OCI-LY7 (cell line): ENCODE data around the gene ZNF500. TPM values are rescaled to one million over a fixed set of nuclear protein-coding genes. Genes with fewer than 3 reads are reported as not detected.
A peak's percentile ranks its signal among the peaks of the same experiment; 100 is the strongest.

ENCODE experiments used
- BruUV-seq: library from RNA; stranded (reverse); fragments of 400-500 nt; replicated peaks from 2 replicates; lab custom pipeline; 2021; lab: Mats Ljungman, UMichigan
- CTCF ChIA-PET: fragments of 300-600 bp; sonication (Branson Sonifier 250); formaldehyde crosslinking; loops from one replicate; lab custom pipeline; 2022; ENCODE audit warnings: antibody characterized with exemption; ENCODE audit not compliant: unreplicated experiment; lab: Charles Lee
- POLR2A ChIA-PET: fragments of 300-600 bp; sonication (Branson Sonifier 250); formaldehyde crosslinking; loops from one replicate; lab custom pipeline; 2022; ENCODE audit warnings: antibody characterized with exemption; lab: Charles Lee
- DNase-seq: peaks from one replicate; pipeline ENCODE4 v3.0.0-alpha.2; 2015; ENCODE audit warnings: low spot score
- H2AFZ ChIP-seq: fragments of 200-600 bp; sonication (generic), shearing (Covaris generic); 2 replicates; pipeline ENCODE4 v1.6.1; 2014; ENCODE audit warnings: mild to moderate bottlenecking, antibody characterized with exemption, low read length, moderate library complexity
- H3K27ac ChIP-seq: fragments of 200-600 bp; sonication (generic); 2 replicates; pipeline ENCODE4 v1.5.1; 2014; ENCODE audit warnings: mixed run types, low read depth, mild to moderate bottlenecking, moderate library complexity, low read length, inconsistent platforms; ENCODE audit not compliant: poor library complexity, severe bottlenecking
- H3K36me3 ChIP-seq: fragments of 200-600 bp; sonication (generic); 2 replicates; pipeline ENCODE4 v1.6.1; 2014; ENCODE audit warnings: mild to moderate bottlenecking, antibody characterized with exemption, low read length, moderate library complexity, mixed read lengths; ENCODE audit not compliant: insufficient read depth
- H3K4me1 ChIP-seq: fragments of 200-600 bp; sonication (generic); 2 replicates; pipeline ENCODE4 v1.5.1; 2014; ENCODE audit warnings: mild to moderate bottlenecking, low read length; ENCODE audit not compliant: insufficient read depth, poor library complexity, severe bottlenecking
- H3K4me2 ChIP-seq: fragments of 200-600 bp; sonication (generic); 2 replicates; pipeline ENCODE4 v1.6.1; 2014; ENCODE audit warnings: mild to moderate bottlenecking, low read length
- H3K4me3 ChIP-seq: fragments of 200-600 bp; sonication (generic); 2 replicates; pipeline ENCODE4 v1.5.1; 2014; ENCODE audit warnings: mild to moderate bottlenecking, low read depth, low read length; ENCODE audit not compliant: poor library complexity, severe bottlenecking
- H3K79me2 ChIP-seq: fragments of 200-600 bp; sonication (generic); 2 replicates; pipeline ENCODE4 v1.6.1; 2016; ENCODE audit warnings: low read depth, mild to moderate bottlenecking, low read length, moderate library complexity, mixed read lengths; ENCODE audit not compliant: insufficient read depth
- H3K9me2 ChIP-seq: fragments of 200-600 bp; sonication (generic); 2 replicates; pipeline ENCODE4 v1.6.1; 2016; ENCODE audit warnings: mild to moderate bottlenecking, low read length, mixed read lengths; ENCODE audit not compliant: insufficient read depth
- H3K9me3 ChIP-seq: fragments of 200-600 bp; sonication (generic); 2 replicates; pipeline ENCODE4 v1.6.1; 2014; ENCODE audit warnings: mild to moderate bottlenecking, mixed run types, low read length, mixed read lengths
- H4K20me1 ChIP-seq: fragments of 200-600 bp; sonication (generic); 2 replicates; pipeline ENCODE4 v1.6.1; 2014; ENCODE audit warnings: mild to moderate bottlenecking, antibody characterized with exemption, low read length, moderate library complexity, mixed read lengths; ENCODE audit not compliant: insufficient read depth
- CTCF ChIP-seq: fragments of 200-600 bp; sonication (generic); conservative IDR thresholded peaks from 2 replicates; pipeline ENCODE4 v1.5.1; 2014; ENCODE audit warnings: mild to moderate bottlenecking, antibody characterized with exemption, low read length, moderate library complexity, mixed read lengths
- EZH2phosphoT487 ChIP-seq: fragments of 200-600 bp; sonication (generic); IDR thresholded peaks from 2 replicates; pipeline ENCODE4 v1.6.1; 2018; ENCODE audit warnings: low read depth, borderline replicate concordance, mild to moderate bottlenecking, mixed run types, antibody characterized with exemption, low read length, moderate library complexity, mixed read lengths
- intact Hi-C: fragments of 100-400 bp; cut with micrococcal nuclease; formaldehyde crosslinking; loops from one replicate; pipeline ENCODE4 v1.10.0; 2022; ENCODE audit not compliant: unreplicated experiment
- total RNA-seq, 2 experiments: library from RNA; depleted of rRNA in 1 of 2; stranded (reverse); fragments of >200 nt in 1 of 2; shearing (Covaris generic) in 1 of 2; gene quantifications; 2 replicates each; pipeline ENCODE4 v1.2.3, GENCODE V29; 2014 to 2022

The ZNF500 gene
- total RNA-seq, 2 experiments from 2014 or later: 16.1 to 23.9 TPM

- ChIA-PET POLR2A (interaction anchor here (0.6 to 3.1 kb wide), 2 partner anchors 12 to 34 kb away, joined by 7 to 23 read pairs; partner anchors contain the start of genes ANKS3 and DNAAF8), CTCF (no interaction called here)
- Histone ChIP-seq H3K4me2 (peak overlapping the region; percentile 96), H3K27ac (peak overlapping the region; percentile 68), H3K9me2 (no peaks in the 10 kb centered on the region), H3K79me2 (peaks cover 12% of the 10 kb centered on the region; the same call in 1 of the 2 replicates), H3K9me3 (no peaks in the 10 kb centered on the region), H4K20me1 (no peaks in the 10 kb centered on the region), H3K4me1 (peaks cover 30% of the 10 kb centered on the region), H3K4me3 (peak overlapping the region; percentile 72), H2AFZ (peak overlapping the region; percentile 98), H3K36me3 (peaks cover 8% of the 10 kb centered on the region)
- TF ChIP-seq EZH2phosphoT487 (no peak), CTCF (no peak)
- intact Hi-C loops: loop anchor here (2.0 to 10.0 kb wide), 2 partner anchors 78 to 154 kb away; partner anchors contain the start of genes GLYR1, UBALD1 and UBN1
- no peak for DNase-seq
- BruUV-seq: no TSS peak
These were observed 2.3 kb upstream of the ZNF500 start for GRCh38 chr16:4769306-4769638.

GRCh38 chr16:4768549-4769305 lies 1.8 kb upstream of the ZNF500 start:
- Histone ChIP-seq H4K20me1 (no peaks in the 10 kb centered on the region), H3K9me3 (no peaks in the 10 kb centered on the region), H3K4me2 (peak overlapping the region; percentile 96), H3K4me3 (peak overlapping the region; percentile 72), H2AFZ (peak overlapping the region; percentile 98), H3K4me1 (peaks cover 30% of the 10 kb centered on the region), H3K79me2 (peaks cover 12% of the 10 kb centered on the region; the same call in 1 of the 2 replicates), H3K27ac (peak overlapping the region; percentile 68), H3K36me3 (peaks cover 13% of the 10 kb centered on the region), H3K9me2 (no peaks in the 10 kb centered on the region)
- POLR2A ChIA-PET: interaction anchor here (0.6 to 3.1 kb wide), 4 partner anchors 9 to 34 kb away, joined by 3 to 23 read pairs (median 4); partner anchors contain the start of genes ANKS3 and DNAAF8
- no TSS peak for BruUV-seq
- CTCF ChIA-PET: interaction anchor here (0.6 kb wide), 1 partner anchor 296 kb away, joined by 3 read pairs; no protein-coding TSS in a partner anchor
- no peak for TF ChIP-seq CTCF
- TF ChIP-seq EZH2phosphoT487: no peak
- intact Hi-C loops: loop anchor here (1.0 to 10.0 kb wide), 3 partner anchors 34 to 154 kb away; partner anchors contain the start of genes GLYR1, ROGDI, UBALD1 and UBN1
- peak; percentile 91 for DNase-seq
